Frontal cortex (tissue), 4 donors: ENCODE measurements around the gene SLC22A6. TPM values are rescaled to one million over a fixed set of nuclear protein-coding genes. Genes with fewer than 3 reads are reported as not detected.

Source experiments
- DNase-seq, 2 donors: peaks; one replicate each; pipeline ENCODE4 v3.0.0; 2012; ENCODE audit warnings: low spot score in 2 of 2
- FAIRE-seq: peaks from 2 replicates; lab custom pipeline; 2012; peaks lifted over from hg19 to GRCh38; lab: Jason Lieb, UNC
- total RNA-seq: library from RNA; depleted of rRNA; stranded (reverse); fragments of >200 nt; gene quantifications from one replicate; pipeline ENCODE4 v1.2.3, GENCODE V29; 2014
- donor health status: control.
- donor health status: control.
- donor health status: control.

SLC22A6 gene
- 10.6 TPM for total RNA-seq

DNA sequence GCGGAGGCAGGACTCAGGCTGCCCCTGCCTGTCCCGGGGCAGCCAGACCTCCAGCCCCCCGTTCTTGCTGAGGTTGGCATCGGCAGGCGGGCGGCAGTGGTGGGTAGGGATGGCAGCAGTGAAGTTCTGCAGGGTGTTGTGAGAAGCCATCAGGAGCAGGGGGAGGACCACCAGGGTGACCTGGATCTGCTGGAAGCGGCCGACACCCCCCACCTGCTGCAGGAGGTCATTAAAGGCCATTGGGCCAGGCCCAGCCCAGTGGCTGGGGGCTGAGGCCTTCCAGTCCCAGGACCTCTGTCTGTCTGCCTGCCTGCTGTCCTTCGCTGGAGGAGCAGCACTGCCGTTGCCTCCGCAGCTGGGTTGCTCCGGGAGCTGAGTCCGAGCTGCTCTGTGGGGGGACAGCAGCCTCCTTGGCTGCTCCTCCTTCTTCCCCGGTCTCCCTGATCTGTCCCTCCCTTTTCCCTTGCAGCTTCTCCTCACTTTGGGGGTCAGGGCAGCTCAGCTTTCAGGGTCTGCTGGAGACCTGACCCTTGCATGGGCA lies at the start of gene SLC22A6:
SLC22A6 (minus strand) TSS at position 517 of the 541 bp plus-strand sequence; CDS start at position 240, 277 bp downstream.
- DNase-seq (no peak), FAIRE-seq (no peak)

DNA sequence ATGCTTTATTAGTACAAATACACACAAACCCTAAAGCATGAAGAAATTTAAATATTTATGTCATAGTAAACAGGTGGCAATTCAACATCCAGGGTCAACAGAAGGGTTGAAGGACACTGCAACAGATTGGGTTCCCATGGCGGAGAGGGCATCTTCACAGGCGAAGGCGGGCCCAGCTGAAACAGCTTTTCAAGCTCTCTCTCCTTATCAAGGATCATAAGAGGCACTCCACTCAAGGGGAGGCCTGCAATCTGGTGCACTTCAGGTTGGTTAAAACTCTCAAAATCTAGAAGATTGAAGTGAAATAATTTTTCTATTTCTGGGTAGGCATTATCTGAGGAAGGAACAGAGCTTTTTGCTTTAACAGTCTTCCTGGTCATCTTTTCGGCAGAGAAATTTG lies 47.7 kb upstream of the SLC22A6 start:
- FAIRE-seq (no peak), DNase-seq (no peak)

DNA sequence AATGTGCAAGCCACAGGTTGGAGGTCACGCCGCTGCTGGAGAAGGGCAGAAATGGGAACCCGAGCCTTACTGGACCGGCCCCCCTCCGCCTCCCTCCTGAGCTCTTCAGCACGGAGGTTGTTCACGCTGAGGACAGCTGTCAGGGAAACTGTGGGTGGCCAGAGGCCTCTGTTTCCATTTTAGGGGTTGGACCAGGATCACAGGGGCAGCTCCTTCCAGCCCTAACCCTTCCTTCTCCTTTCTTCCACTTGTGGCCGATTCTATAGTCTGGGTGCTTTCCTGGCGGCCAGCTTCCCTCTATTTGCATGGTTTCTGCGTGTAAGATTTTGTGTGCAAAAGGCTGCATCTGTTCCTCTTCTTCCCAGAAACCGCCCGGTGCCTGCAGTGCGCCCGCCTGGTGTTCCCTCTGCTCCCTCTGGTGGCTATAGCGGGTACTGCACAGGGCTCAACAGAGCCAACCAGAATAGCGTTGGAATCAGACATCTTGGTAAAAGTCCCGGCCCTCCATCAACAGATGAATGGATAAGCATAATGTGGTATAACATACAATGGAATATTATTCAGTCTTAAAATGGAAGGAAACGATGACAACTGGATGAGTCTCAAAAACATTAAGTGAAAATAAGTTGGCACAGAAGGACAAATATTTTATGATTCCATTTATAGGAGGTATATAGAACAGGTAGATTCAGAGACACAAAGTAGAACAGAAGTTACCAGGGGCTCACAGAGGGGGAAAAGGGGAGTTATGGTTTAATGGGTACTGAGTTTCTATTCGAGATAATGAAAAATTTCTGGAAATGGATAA lies 39.3 kb upstream of the SLC22A6 start:
- no peak for FAIRE-seq

DNA sequence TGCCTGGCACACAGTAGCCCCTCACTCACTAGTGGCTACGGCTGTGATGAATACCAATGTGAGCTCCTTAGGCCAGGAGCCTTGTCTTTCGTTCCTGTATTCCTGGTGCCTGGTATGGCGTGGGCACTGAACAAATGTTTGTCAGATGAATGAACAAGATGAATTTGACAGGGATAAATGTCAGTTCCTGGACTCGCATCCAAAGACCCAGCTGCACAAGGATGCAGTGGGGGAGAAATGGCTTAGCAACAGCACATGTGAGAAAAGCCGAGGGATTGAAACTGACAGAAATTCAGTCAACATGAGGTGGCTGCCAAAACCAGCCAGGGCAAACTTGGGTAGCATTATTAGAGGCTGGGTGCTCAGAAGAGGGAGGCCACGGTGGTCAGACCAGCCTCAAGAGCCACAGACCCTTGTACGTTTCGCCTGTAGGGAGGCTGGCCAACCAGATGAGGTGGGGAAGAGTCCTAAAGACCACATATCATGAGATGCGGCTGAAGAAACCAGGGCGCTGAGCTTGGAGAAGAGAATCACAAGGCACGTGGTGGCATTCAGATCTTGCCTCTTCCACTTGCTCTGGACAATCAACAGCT lies 38.6 kb upstream of the SLC22A6 start:
- FAIRE-seq, result no peak
- no peak for DNase-seq

More for the DNA sequence above, 39.3 kb upstream of the SLC22A6 start:
- DNase-seq, result peak; percentile 53 to 82

GRCh38 chr11:63022441-63022840 lies 37.7 kb upstream of the SLC22A6 start:
- DNase-seq (no peak), FAIRE-seq (no peak)

DNA sequence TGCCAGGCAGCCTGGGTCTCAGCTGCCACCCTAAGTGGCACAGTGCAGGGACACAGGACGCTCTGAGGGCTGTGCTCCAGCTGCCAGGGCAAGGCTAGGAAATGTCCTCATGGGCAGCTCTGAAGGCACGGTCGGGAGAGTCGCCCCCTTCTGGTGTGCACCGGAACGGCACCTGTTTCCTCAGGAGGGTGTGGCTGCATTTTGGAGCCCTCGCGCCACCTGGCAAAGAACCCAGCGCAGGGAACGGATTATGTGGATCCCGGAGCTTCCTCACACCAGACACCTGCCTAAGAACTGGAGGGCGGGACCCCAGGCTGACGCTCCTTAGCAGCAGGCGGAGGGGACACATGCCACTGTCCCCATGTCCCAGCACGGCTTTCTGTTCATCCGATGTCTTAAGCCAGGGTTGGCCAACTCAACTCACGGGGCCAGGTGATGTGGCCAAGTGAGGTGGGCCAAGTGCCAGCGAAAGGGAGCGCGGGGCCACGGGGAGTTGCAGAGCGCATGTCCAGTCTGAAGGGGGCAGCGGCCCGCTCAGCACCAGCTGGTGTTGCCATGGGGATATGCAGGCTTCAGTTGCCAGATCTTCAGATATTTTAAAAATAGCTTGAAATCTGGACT lies 36.0 kb upstream of the SLC22A6 start:
- FAIRE-seq, result no peak
- no peak for DNase-seq

- DNase-seq, result no peak
- no peak for FAIRE-seq
Observed at GRCh38 chr11:63019506-63019905, 34.7 kb upstream of the SLC22A6 start.

GRCh38 chr11:63017306-63017974 lies 32.7 kb upstream of the SLC22A6 start:
- DNase-seq (no peak), FAIRE-seq (no peak)

GRCh38 chr11:63015521-63016215 lies 30.9 kb upstream of the SLC22A6 start, which contains the start of gene SLC22A8:
Gene SLC22A8, minus strand, starts transcription at chr11:63015841. Its CDS starts 883 bp downstream, at chr11:63014958.
- FAIRE-seq (no peak), DNase-seq (no peak)

DNA sequence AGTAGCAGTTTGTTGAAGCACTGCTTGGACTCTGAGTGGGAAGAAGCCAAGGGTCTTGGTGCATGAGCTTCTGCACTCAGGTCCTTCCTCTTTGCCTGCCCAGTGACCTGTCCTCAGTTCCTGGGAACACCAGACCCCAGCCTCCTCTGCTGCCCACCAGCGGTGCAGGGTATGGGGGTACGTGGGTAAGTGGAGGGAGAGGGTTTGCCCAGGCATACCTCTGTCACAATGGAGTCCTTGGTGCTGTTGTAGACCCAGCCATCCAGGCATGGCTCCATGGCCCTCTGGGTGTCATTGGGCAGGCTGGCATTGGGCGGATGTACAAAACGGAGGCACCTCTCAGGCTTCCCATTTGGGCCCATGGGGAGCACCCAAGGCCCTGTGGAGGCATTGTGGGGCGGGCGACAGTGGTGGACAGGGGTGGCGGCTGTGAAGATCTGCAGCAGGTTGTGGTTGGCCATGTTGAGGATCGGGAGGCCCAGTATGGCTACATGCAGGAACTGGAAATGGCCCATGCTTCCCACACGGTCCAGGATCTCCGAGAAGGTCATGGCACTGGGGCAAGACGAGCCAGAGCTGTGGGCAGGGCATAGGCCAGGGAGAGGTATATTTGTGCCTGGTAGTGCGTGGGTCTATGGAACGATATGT lies 29.8 kb upstream of the SLC22A6 start:
- no peak for FAIRE-seq
- DNase-seq, result no peak

DNA sequence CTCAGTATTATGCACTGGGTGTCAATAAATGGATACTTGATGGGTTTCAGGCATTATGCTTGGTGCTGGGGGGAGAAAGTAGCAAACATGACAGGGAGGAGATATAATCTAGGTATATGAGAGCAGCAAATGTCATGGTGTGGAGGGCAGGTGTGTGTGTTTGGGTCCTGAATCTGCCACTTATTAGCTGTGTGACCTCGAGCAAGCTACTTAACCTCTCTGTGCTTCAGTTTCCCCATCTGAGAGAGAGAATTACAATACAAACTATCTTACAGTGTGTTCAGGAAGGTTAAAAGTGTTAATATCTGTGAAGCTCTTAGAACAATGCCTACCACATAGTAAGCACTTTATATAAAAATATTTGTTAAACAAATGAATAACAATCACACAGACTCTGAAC lies 28.1 kb upstream of the SLC22A6 start:
- DNase-seq, result no peak
- no peak for FAIRE-seq

DNA sequence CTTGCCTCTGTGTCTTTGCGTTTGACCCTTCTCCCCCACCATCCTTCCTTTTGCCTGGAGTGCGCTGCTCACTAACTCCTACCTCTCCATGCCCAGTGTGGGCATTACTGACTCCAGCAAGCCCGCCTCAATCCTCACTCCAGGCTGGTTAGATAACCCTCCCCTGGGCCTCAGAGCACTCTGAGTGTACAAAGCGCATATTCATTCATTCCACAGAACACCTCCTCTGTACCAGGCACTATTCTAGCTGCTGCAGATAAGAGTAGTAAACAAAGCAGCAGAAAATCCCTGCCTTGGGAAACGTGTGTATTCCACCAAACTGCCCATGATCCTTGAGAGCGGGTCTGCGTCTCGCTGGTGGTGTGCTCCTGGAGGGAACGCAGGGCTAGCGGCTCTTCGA lies 27.7 kb upstream of the SLC22A6 start:
- DNase-seq (no peak), FAIRE-seq (no peak)

- no peak for FAIRE-seq
Observed at GRCh38 chr11:63010934-63011439, 26.2 kb upstream of the SLC22A6 start.

DNA sequence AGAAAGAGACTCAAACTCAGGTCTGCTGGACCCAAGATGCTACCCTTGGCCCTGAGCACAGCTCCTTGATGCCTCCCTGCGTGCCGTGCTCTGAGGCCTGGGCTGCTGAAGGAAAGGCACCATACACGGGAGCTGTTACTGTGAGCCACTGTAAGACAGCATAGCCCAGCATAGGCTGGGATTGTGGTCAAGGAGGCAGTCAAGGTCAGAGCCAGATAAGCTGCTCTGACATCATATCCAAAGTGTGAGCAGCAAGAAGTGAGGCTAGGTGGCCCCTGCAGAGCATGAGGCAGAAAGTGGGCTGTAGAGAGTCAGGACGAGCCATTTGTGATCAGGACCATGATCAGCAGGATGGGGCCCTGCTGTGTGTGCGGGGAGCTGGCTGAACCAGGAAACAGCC lies 23.2 kb upstream of the SLC22A6 start:
- DNase-seq (no peak), FAIRE-seq (no peak)

More at GRCh38 chr11:63010934-63011439, 26.2 kb upstream of the SLC22A6 start:
- no peak for DNase-seq

DNA sequence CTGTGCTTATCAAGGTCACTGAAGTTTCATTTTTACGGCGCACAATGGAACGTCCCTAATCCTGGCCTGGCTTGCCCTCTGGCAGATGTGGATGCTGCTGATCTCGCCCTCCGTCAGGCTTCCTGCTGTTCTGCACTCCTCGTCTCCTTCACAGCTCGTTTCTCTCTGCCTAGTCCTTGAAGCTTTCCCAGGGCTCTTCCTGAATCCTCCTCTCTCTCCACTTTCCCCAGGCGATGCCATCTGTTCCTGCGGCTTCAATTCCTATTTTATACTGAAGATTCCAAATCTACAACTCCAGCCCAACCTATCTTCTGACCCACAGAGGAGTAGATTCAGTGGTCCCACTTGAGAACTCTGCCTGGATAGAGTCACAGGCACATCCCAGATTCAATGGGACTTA lies 16.7 kb upstream of the SLC22A6 start:
- DNase-seq, result no peak
- FAIRE-seq, result no peak

DNA sequence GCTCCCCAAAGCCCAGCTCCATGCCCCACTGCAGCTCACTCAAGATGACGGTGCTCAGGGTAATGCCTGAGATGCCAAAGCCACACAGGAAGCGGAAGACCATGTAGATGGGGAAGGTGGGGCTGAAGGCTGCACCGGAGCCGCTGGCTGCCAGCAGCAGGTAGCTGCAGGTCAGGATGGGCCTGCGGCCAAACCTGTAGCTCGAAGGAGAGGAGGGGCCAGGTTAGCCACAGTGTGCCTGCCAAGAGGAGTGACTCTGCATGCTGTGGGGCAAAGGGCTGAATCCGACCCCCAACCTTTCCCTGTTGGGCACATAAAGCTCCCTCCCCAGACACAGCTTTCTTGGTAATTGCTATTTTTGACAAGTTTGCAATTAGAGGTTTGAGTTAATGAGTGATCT lies 14.9 kb upstream of the SLC22A6 start:
- DNase-seq (no peak), FAIRE-seq (no peak)

DNA sequence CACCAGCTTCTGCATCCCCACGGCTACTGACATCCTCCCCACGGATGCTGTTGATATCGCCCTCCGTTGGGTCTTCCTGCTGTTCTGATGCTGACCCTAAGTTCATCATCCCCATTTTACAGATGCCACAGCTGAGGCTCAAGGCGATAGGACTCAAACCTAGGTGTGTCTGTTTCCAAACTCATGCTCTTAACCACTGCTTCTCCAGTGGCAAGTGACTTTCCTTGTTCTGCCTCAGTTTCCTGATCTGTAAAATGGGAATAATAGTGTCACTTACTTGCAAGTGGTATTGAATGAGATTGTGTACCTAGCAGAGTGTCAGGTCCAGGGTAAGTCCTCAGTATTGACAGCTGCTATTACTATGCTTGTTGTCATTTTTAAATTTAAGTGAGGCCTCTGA lies 14.4 kb upstream of the SLC22A6 start:
- no peak for FAIRE-seq
- DNase-seq, result no peak

- FAIRE-seq, result no peak
Observed at GRCh38 chr11:62996271-62996670, 11.5 kb upstream of the SLC22A6 start.

DNA sequence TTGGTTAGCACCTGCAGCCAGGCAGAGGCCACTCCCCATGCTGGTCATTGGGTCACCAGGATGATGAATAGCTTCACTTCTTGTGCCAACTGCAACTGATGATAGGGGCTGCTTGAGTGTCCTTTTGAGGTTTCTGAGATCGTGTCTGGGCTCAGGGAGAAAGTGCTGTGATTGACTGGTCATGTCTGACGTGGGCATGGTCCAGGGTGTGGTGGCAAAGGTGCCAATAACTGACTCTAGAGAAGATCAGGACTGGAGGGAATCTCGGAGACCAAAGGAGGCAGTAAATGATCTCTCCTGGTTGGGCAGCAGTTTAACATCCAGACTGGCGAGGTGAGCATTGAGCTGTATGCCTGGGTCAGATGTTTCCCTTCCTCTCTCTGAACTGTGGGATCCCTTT lies 10.0 kb upstream of the SLC22A6 start:
- no peak for FAIRE-seq
- no peak for DNase-seq

More at GRCh38 chr11:62996271-62996670, 11.5 kb upstream of the SLC22A6 start:
- DNase-seq, result no peak
